BE2C (cell line): Measurements from ENCODE around the gene PRPF6.

ENCODE experiments used
- DNase-seq: peaks from one replicate; pipeline ENCODE4 v3.0.0-alpha.2; 2020
- H3K27me3 ChIP-seq: fragments of 250-450 bp; sonication (Bioruptor Pico); 2 replicates; pipeline ENCODE4 v1.5.1; 2020; ENCODE audit warnings: mild to moderate bottlenecking
- H3K36me3 ChIP-seq: fragments of 250-450 bp; sonication (Bioruptor Pico); 2 replicates; pipeline ENCODE4 v1.5.1; 2020; ENCODE audit warnings: mild to moderate bottlenecking
- H3K4me1 ChIP-seq: fragments of 250-450 bp; sonication (Bioruptor Pico); 2 replicates; pipeline ENCODE4 v1.5.1; 2020
- H3K4me3 ChIP-seq: 2 replicates; pipeline ENCODE4 v1.5.1; 2011; ENCODE audit warnings: low read depth, low read length
- H3K9me3 ChIP-seq: fragments of 250-450 bp; sonication (Bioruptor Pico); 2 replicates; pipeline ENCODE4 v1.5.1; 2020
- TF ChIP-seq, protein P1 (sequence below): IDR thresholded peaks from 2 replicates; pipeline ENCODE4 v1.5.1; 2012; ENCODE audit warnings: mild to moderate bottlenecking, low read depth, low read length

Gene PRPF6

DNA sequence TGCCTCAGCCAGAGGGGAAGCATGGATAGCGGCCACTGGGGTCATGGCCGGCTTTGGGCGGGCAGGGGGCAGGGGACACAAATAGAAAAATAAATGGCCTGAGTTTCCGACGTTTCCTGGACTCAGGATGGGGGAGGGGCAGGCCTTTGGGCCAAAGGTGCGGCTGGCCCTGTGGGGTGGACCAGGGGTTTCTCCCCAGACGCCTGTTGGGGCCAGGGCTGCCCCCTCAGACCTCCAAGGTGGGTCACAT lies 75.6 kb downstream of the PRPF6 start:
- no peaks in the 10 kb centered on the region for H3K36me3 ChIP-seq
- H3K4me1 ChIP-seq = peaks cover 44% of the 10 kb centered on the region
- no peaks in the 10 kb centered on the region for H3K9me3 ChIP-seq
- no peak overlapping the region for H3K4me3 ChIP-seq
- no peak for DNase-seq
- TF ChIP-seq, protein P1, sequence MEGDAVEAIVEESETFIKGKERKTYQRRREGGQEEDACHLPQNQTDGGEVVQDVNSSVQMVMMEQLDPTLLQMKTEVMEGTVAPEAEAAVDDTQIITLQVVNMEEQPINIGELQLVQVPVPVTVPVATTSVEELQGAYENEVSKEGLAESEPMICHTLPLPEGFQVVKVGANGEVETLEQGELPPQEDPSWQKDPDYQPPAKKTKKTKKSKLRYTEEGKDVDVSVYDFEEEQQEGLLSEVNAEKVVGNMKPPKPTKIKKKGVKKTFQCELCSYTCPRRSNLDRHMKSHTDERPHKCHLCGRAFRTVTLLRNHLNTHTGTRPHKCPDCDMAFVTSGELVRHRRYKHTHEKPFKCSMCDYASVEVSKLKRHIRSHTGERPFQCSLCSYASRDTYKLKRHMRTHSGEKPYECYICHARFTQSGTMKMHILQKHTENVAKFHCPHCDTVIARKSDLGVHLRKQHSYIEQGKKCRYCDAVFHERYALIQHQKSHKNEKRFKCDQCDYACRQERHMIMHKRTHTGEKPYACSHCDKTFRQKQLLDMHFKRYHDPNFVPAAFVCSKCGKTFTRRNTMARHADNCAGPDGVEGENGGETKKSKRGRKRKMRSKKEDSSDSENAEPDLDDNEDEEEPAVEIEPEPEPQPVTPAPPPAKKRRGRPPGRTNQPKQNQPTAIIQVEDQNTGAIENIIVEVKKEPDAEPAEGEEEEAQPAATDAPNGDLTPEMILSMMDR = no peak
- no peaks in the 10 kb centered on the region for H3K27me3 ChIP-seq

DNA sequence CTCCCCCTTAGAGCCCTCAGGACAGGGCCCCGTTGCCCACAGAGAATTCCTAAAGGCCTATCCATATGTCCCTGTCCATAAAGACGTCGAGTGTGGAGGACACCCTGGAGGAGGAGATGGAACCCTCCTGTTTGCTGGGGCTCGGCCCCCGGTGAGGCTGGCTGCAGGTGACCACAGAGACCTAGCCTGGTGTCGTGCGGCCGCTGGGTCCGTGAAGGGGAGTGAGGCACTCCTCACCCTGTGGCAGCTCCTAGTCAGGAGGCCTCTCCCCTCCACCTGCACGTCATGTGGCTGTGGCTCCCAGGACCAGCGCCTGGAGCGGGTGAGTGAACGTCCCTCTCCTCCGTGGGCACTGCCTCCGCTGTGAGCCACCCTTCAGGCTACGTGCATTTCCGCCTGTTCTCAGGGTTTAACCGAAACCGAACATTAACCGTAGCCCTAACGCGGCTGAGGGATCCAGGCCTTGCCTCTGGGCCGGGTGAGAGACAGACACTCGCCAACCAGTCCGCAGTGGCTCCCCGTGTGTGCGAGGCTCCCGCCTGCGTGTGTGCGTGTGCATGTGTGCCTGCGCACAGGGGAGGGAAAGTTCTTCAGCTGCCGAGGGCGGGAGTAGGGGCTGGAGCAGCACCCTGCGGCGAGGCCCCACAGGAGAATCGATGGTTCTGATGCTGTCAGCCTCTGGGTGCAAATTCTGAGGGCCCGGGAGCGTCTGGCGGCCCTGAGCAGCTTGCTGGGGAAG lies 76.1 kb downstream of the PRPF6 start:
- no peak overlapping the region for H3K4me3 ChIP-seq
- H3K9me3 ChIP-seq = no peaks in the 10 kb centered on the region
- DNase-seq = no peak
- H3K4me1 ChIP-seq = peaks cover 39% of the 10 kb centered on the region
- TF ChIP-seq, protein P1 = no peak
- H3K27me3 ChIP-seq = no peaks in the 10 kb centered on the region
- H3K36me3 ChIP-seq = no peaks in the 10 kb centered on the region

GRCh38 chr20:64057628-64058498 lies 76.9 kb downstream of the PRPF6 start:
- no peaks in the 10 kb centered on the region for H3K27me3 ChIP-seq
- peak; percentile 93 for DNase-seq
- no peaks in the 10 kb centered on the region for H3K36me3 ChIP-seq
- no peak overlapping the region for H3K4me3 ChIP-seq
- no peaks in the 10 kb centered on the region for H3K9me3 ChIP-seq
- peaks cover 36% of the 10 kb centered on the region for H3K4me1 ChIP-seq
- TF ChIP-seq, protein P1 = peak; percentile 83

DNA sequence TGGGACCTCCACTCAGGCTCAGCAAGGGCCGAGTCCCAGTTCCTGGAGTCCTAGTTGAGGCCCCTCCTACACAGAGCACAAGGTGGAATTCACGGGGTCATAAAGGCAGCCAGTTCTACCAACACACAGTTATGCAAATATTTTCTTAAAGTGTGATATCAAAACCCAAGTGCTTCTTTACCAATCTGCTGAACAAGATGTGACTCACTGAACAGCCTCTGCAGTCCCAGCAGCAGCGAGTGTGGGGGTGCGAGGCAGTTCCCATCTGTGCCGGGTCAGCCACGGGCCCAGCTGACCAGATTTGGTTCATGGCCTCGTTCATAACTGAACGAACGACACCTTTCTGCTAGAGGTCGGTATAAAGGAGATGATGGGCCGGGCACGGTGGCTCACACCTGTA lies 77.6 kb downstream of the PRPF6 start:
- Histone ChIP-seq H3K9me3 (no peaks in the 10 kb centered on the region), H3K27me3 (no peaks in the 10 kb centered on the region), H3K4me3 (no peak overlapping the region), H3K4me1 (peaks cover 31% of the 10 kb centered on the region), H3K36me3 (no peaks in the 10 kb centered on the region)
- DNase-seq = no peak
- TF ChIP-seq, protein P1 = no peak

- no peaks in the 10 kb centered on the region for H3K9me3 ChIP-seq
- no peak for DNase-seq
- H3K27me3 ChIP-seq = no peaks in the 10 kb centered on the region
- no peaks in the 10 kb centered on the region for H3K36me3 ChIP-seq
- H3K4me1 ChIP-seq = peaks cover 15% of the 10 kb centered on the region
- TF ChIP-seq, protein P1 = no peak
- no peak overlapping the region for H3K4me3 ChIP-seq
These were observed 81.3 kb downstream of the PRPF6 start for GRCh38 chr20:64062276-64062595.
